PFSK-1 (cell line): Measurements from ENCODE around the gene DCLK2.

Experiments
- FOXP2 ChIP-seq: optimal IDR thresholded peaks from 2 replicates; pipeline ENCODE3; 2011; ENCODE audit warnings: borderline replicate concordance, control low read depth, inconsistent platforms; ENCODE audit not compliant: insufficient read depth; ENCODE audit errors: extremely low read length, extremely low read depth
- POLR2AphosphoS5 ChIP-seq: IDR thresholded peaks from 2 replicates; pipeline ENCODE4 v1.6.1; 2012; ENCODE audit warnings: low read depth, mild to moderate bottlenecking, control low read depth, low read length, moderate library complexity
- REST ChIP-seq, 2 experiments: IDR thresholded peaks; 2 replicates each; pipeline versions ENCODE4 v1.6.1 to v1.8.0; 2011 to 2012; ENCODE audit warnings: low read depth in 2 of 2, low read length in 2 of 2, control low read depth in 1 of 2, inconsistent platforms in 1 of 2, mild to moderate bottlenecking in 1 of 2, moderate library complexity in 1 of 2; ENCODE audit not compliant: insufficient read depth in 1 of 2
- SIN3A ChIP-seq: IDR thresholded peaks from 2 replicates; pipeline ENCODE4 v1.6.1; 2012; ENCODE audit warnings: mild to moderate bottlenecking, low read length, moderate library complexity, borderline replicate concordance; ENCODE audit not compliant: insufficient read depth
- TAF1 ChIP-seq: IDR thresholded peaks from 2 replicates; pipeline ENCODE4 v1.6.1; 2012; ENCODE audit warnings: low read length, control low read depth, borderline replicate concordance; ENCODE audit not compliant: insufficient read depth

- TF ChIP-seq REST (IDR thresholded peaks at IDR 0.05; ENCODE audit: insufficient read depth in 1 of 2, low read depth in 2 of 2, low read length in 2 of 2) (no peak), POLR2AphosphoS5 (no peak), SIN3A (no peak), FOXP2 (no peak), TAF1 (no peak)
These were observed 153.0 kb downstream of the DCLK2 start for GRCh38 chr4:150231107-150231770.
